CD14-positive monocyte (primary cell): ENCODE results near the gene NUP88. TPM values are rescaled to one million over a fixed set of nuclear protein-coding genes. Genes with fewer than 3 reads are reported as not detected.
"Not testable (repeated sequence)": the region's sequence is repeated elsewhere in the genome, so short reads cannot be mapped to it uniquely, and the experiment has no call there.

Experiments
- DNase-seq, 3 donors: peaks; one replicate each; pipeline ENCODE4 v3.0.0-alpha.2; 2011 to 2022
- H2AFZ ChIP-seq: 2 replicates; pipeline ENCODE4 v1.6.0; 2012; ENCODE audit warnings: mild to moderate bottlenecking, low read depth, low read length, inconsistent platforms; ENCODE audit not compliant: insufficient read depth, poor library complexity, severe bottlenecking
- H3K27ac ChIP-seq, 2 donors: 1 replicate in 1 of 2; 2 replicates in 1 of 2; pipeline ENCODE4 v1.5.1; 2012 to 2013; ENCODE audit warnings: low read length in 2 of 2, control low read depth in 1 of 2, inconsistent platforms in 1 of 2, low read depth in 1 of 2, mild to moderate bottlenecking in 1 of 2
- H3K27me3 ChIP-seq, 2 donors: one replicate each; pipeline versions ENCODE4 v1.6.0 to v1.6.1; 2011 to 2013; ENCODE audit warnings: low read length in 2 of 2; ENCODE audit not compliant: control insufficient read depth in 2 of 2, insufficient read depth in 2 of 2
- H3K36me3 ChIP-seq, 2 donors: replicated peaks in 1 of 2; 1 replicate in 1 of 2; 2 replicates in 1 of 2; pipeline versions ENCODE4 v1.5.1 to v1.6.1; 2012 to 2013; ENCODE audit warnings: low read length in 2 of 2, control low read depth in 1 of 2, inconsistent platforms in 1 of 2, mild to moderate bottlenecking in 1 of 2; ENCODE audit not compliant: insufficient read depth in 2 of 2, control insufficient read depth in 1 of 2
- H3K4me1 ChIP-seq, 2 donors: 1 replicate in 1 of 2; 2 replicates in 1 of 2; pipeline versions ENCODE4 v1.5.1 to v1.6.1; 2012 to 2013; ENCODE audit warnings: low read length in 2 of 2, control low read depth in 1 of 2, inconsistent platforms in 1 of 2, mild to moderate bottlenecking in 1 of 2, moderate library complexity in 1 of 2; ENCODE audit not compliant: insufficient read depth in 2 of 2, control insufficient read depth in 1 of 2
- H3K4me2 ChIP-seq: replicated peaks from 2 replicates; pipeline ENCODE3; 2012; ENCODE audit warnings: low read length, moderate library complexity, mild to moderate bottlenecking; ENCODE audit not compliant: poor library complexity, severe bottlenecking; ENCODE audit errors: extremely low read depth
- H3K4me3 ChIP-seq, 3 experiments: fragments of 200-600 bp in 1 of 3; sonication (generic) in 1 of 3; replicated peaks in 1 of 3; 1 replicate in 2 of 3; 2 replicates in 1 of 3; pipeline ENCODE4 v1.5.1; 2011 to 2013; ENCODE audit warnings: low read length in 3 of 3, mild to moderate bottlenecking in 3 of 3, control low read depth in 2 of 3, low read depth in 2 of 3, inconsistent platforms in 1 of 3, moderate library complexity in 1 of 3
- H3K79me2 ChIP-seq: 2 replicates; pipeline ENCODE4 v1.6.0; 2012; ENCODE audit warnings: mild to moderate bottlenecking, control low read depth, inconsistent platforms, low read length, moderate library complexity; ENCODE audit not compliant: insufficient read depth
- H3K9ac ChIP-seq: 2 replicates; pipeline ENCODE4 v1.6.0; 2017; ENCODE audit warnings: low read length, mild to moderate bottlenecking; ENCODE audit not compliant: insufficient read depth, poor library complexity, severe bottlenecking
- H3K9me3 ChIP-seq, 2 donors: replicated peaks in 1 of 2; 1 replicate in 1 of 2; 2 replicates in 1 of 2; pipeline versions ENCODE4 v1.5.1 to v1.6.1; 2012 to 2013; ENCODE audit warnings: low read length in 2 of 2, control low read depth in 1 of 2; ENCODE audit not compliant: control insufficient read depth in 1 of 2, insufficient read depth in 1 of 2
- H4K20me1 ChIP-seq: 2 replicates; pipeline ENCODE4 v1.6.0; 2012; ENCODE audit warnings: mild to moderate bottlenecking, low read length, control low read depth, moderate library complexity; ENCODE audit not compliant: insufficient read depth
- H3K27ac Mint-ChIP-seq, 7 donors: one replicate each; pipeline ENCODE4 v1.8.0; 2020; ENCODE audit warnings: mild to moderate bottlenecking in 7 of 7, mixed read lengths in 7 of 7, moderate library complexity in 6 of 7, inconsistent platforms in 2 of 7
- H3K27me3 Mint-ChIP-seq, 3 donors: one replicate each; pipeline ENCODE4 v1.8.0; 2021 to 2022; ENCODE audit warnings: low read depth in 3 of 3, mild to moderate bottlenecking in 3 of 3, mixed read lengths in 3 of 3, moderate library complexity in 3 of 3, inconsistent platforms in 1 of 3
- H3K36me3 Mint-ChIP-seq, 2 donors: one replicate each; pipeline ENCODE4 v1.8.0; 2020; ENCODE audit warnings: mixed read lengths in 2 of 2, inconsistent platforms in 1 of 2, mild to moderate bottlenecking in 1 of 2
- H3K4me1 Mint-ChIP-seq: one replicate; pipeline ENCODE4 v1.8.0; 2020; ENCODE audit warnings: mild to moderate bottlenecking, mixed read lengths
- H3K4me3 Mint-ChIP-seq, 2 donors: one replicate each; pipeline ENCODE4 v1.8.0; 2020; ENCODE audit warnings: mild to moderate bottlenecking in 2 of 2, mixed read lengths in 2 of 2, moderate library complexity in 1 of 2
- H3K9me3 Mint-ChIP-seq, 7 donors: one replicate each; pipeline ENCODE4 v1.8.0; 2020 to 2022; ENCODE audit warnings: mixed read lengths in 7 of 7, mild to moderate bottlenecking in 6 of 7, moderate library complexity in 6 of 7, inconsistent platforms in 2 of 7
- CTCF ChIP-seq: fragments of 200-600 bp; IDR thresholded peaks from one replicate; pipeline ENCODE4 v1.8.0; 2022; ENCODE audit warnings: antibody characterized with exemption, mild to moderate bottlenecking
- WGBS: methylation state at CpG from one replicate; pipeline ENCODE4 v1.1.5; 2013; ENCODE audit warnings: missing lambda C conversion rate; ENCODE audit not compliant: insufficient coverage; 5-methylcytosine and 5-hydroxymethylcytosine counted together
- intact Hi-C, 2 donors: fragments of 100-400 bp; cut with micrococcal nuclease; formaldehyde crosslinking; loops; one replicate each; pipeline versions ENCODE4 v1.15.0 to v1.15.1; 2023
- polyA plus RNA-seq, 3 donors: library from polyadenylated mRNA; depleted of rRNA in 1 of 3; unstranded in 2 of 3; stranded (reverse) in 1 of 3; fragments of 300-500 nt in 2 of 3; fragments of >200 nt in 1 of 3; fragmentation: Illumina TruSeq in 2 of 3; gene quantifications; 1 replicate in 2 of 3; 2 replicates in 1 of 3; pipeline ENCODE4 v1.2.3, GENCODE V29; 2012 to 2021

Gene NUP88
- polyA plus RNA-seq, 3 donors = 23.1 to 45.7 (median 36.1) TPM

GRCh38 chr17:5437721-5438317, 18.4 kb upstream of the NUP88 start:
- H3K27ac Mint-ChIP-seq = peak overlapping the region in 4 of 7 donors; percentile 15 to 65 (median 63)
- H3K9me3 Mint-ChIP-seq = peaks cover 0 to 1% (median 0%) of the 10 kb centered on the region in 7 donors
- no peak for TF ChIP-seq CTCF
- H4K20me1 ChIP-seq = peaks cover 16% of the 10 kb centered on the region
- no peaks in the 10 kb centered on the region for H3K9me3 ChIP-seq
- H3K4me1 ChIP-seq = peaks cover 18 to 22% of the 10 kb centered on the region in 2 donors
- no peaks in the 10 kb centered on the region for H3K27me3 ChIP-seq
- peak overlapping the region; percentile 91 for H3K4me2 ChIP-seq
- intact Hi-C loops = loop anchor here (2.0 to 10.0 kb wide), 3 partner anchors 19 to 49 kb away; partner anchors contain the start of genes DERL2 (in 2 of the 2), MIS12 (in 2 of the 2) and NUP88 (in 1 of the 2)
- H3K4me1 Mint-ChIP-seq = peaks cover 27% of the 10 kb centered on the region
- H3K4me3 Mint-ChIP-seq = peak overlapping the region; percentile 51 to 79
- H3K9ac ChIP-seq = peak overlapping the region; percentile 78
- peaks cover 47% of the 10 kb centered on the region for H3K79me2 ChIP-seq
- H3K36me3 ChIP-seq = peaks cover 31 to 68% of the 10 kb centered on the region in 2 donors
- WGBS = 100% methylated on average over 2 of the region's 5 CpGs
- H2AFZ ChIP-seq = no peak overlapping the region
- no peak for DNase-seq
- H3K27me3 Mint-ChIP-seq = peaks cover 0 to 1% (median 0%) of the 10 kb centered on the region in 3 donors
- peaks cover 40 to 50% of the 10 kb centered on the region in 2 donors for H3K36me3 Mint-ChIP-seq
- H3K27ac ChIP-seq = no peak overlapping the region
- H3K4me3 ChIP-seq = peak overlapping the region in 1 of 3 experiments; percentile 94

GRCh38 chr17:5435781-5436315, 16.4 kb upstream of the NUP88 start:
- not testable (repeated sequence) for DNase-seq, H3K27ac ChIP-seq, H3K9me3 Mint-ChIP-seq, H3K9ac ChIP-seq, H3K4me3 ChIP-seq, H3K27me3 ChIP-seq, H3K27me3 Mint-ChIP-seq, H3K9me3 ChIP-seq, H2AFZ ChIP-seq, H3K4me2 ChIP-seq, H3K27ac Mint-ChIP-seq, H3K4me3 Mint-ChIP-seq
- H3K79me2 ChIP-seq = peaks cover 47% of the 10 kb centered on the region
- peaks cover 27% of the 10 kb centered on the region for H3K4me1 Mint-ChIP-seq
- H3K4me1 ChIP-seq = peaks cover 18 to 22% of the 10 kb centered on the region in 2 donors
- H3K36me3 Mint-ChIP-seq = peaks cover 53 to 66% of the 10 kb centered on the region in 2 donors
- intact Hi-C loops = loop anchor here (2.0 to 10.0 kb wide), 2 partner anchors 49 to 51 kb away; partner anchors contain the start of genes DERL2 (in 2 of the 2) and MIS12 (in 2 of the 2)
- peaks cover 43 to 68% of the 10 kb centered on the region in 2 donors for H3K36me3 ChIP-seq
- H4K20me1 ChIP-seq = peaks cover 17% of the 10 kb centered on the region
- 78% methylated on average over 1 of the region's 12 CpGs for WGBS
